T follicular helper cell (primary cell): ENCODE measurements around the gene RBM34.
"Not testable (repeated sequence)": the region's sequence is repeated elsewhere in the genome, so short reads cannot be mapped to it uniquely, and the experiment has no call there.

Experiments
- DNase-seq: peaks from one replicate; pipeline ENCODE4 v3.0.0-alpha.2; 2020; ENCODE audit warnings: low read depth

RBM34 gene

GRCh38 chr1:235091319-235092044, 69.6 kb downstream of the RBM34 start:
- DNase-seq, result not testable (repeated sequence)

GRCh38 chr1:235090406-235091069, 70.5 kb downstream of the RBM34 start:
- no peak for DNase-seq

GRCh38 chr1:235088907-235089306, 72.1 kb downstream of the RBM34 start:
- no peak for DNase-seq

- no peak for DNase-seq
Observed at GRCh38 chr1:235088430-235088829, 72.6 kb downstream of the RBM34 start.

- DNase-seq, result no peak
Observed at GRCh38 chr1:235087906-235088305, 73.1 kb downstream of the RBM34 start.

- not testable (repeated sequence) for DNase-seq
Observed at GRCh38 chr1:235085411-235086117, 75.5 kb downstream of the RBM34 start.
